Activated gamma-delta T cell treated with Interleukin-2 at 50 U/mL for 16 hours (primary cell): ENCODE data around the gene HINFP.
A peak's percentile ranks its signal among the peaks of the same experiment; 100 is the strongest.
"Not testable (repeated sequence)": the region's sequence is repeated elsewhere in the genome, so short reads cannot be mapped to it uniquely, and the experiment has no call there.

ENCODE experiments used
- DNase-seq: peaks from one replicate; pipeline ENCODE4 v3.0.0-alpha.2; 2020

HINFP gene

GRCh38 chr11:119161871-119162270 lies 40.5 kb downstream of the HINFP start:
- no peak for DNase-seq

DNA sequence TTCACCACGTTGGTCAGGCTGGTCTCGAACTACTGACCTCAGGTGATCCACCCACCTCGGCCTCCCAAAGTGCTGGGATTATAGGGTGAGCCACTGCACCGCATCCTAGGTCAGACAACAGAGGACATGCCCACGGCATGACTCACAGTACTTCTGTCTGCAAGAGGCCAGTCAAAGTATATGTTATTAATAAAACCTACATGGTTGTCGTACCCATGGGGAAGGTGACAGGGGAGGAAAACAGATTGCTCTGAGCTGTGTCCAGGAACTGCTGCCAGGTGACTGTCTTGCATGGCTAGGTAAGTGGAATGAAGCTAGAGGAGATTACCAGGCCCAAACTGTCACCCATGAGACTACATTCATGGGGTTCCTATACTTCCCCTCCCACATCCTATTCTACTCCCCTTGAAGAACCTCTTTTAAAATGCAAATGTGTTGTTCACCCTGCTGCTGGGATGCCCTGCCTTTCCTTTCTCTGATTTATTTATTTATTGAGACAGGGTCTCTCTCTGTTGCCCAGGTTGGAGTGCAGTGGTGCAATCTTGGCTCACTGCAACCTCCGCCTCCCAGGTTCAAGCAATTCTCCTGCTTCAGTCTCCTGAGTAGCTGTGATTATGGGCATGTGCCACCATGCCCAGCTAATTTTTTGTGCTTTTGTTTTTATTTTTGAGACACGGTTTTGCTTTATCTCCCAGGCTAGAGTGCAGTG lies 45.1 kb downstream of the HINFP start:
- DNase-seq: no peak

- DNase-seq: not testable (repeated sequence)
Measured at GRCh38 chr11:119167077-119167458, 45.7 kb downstream of the HINFP start.

GRCh38 chr11:119167933-119168332 lies 46.6 kb downstream of the HINFP start:
- DNase-seq: no peak

GRCh38 chr11:119168471-119169281 lies 47.3 kb downstream of the HINFP start, which contains the start of gene NLRX1:
Gene NLRX1, plus strand, starts transcription at chr11:119168725. Its CDS starts 2,679 bp downstream, at chr11:119171404.
- DNase-seq: peak; percentile 82

GRCh38 chr11:119169282-119169719 lies 47.9 kb downstream of the HINFP start:
- DNase-seq: no peak

- DNase-seq: no peak
Measured at GRCh38 chr11:119172513-119172912, 51.1 kb downstream of the HINFP start.

DNA sequence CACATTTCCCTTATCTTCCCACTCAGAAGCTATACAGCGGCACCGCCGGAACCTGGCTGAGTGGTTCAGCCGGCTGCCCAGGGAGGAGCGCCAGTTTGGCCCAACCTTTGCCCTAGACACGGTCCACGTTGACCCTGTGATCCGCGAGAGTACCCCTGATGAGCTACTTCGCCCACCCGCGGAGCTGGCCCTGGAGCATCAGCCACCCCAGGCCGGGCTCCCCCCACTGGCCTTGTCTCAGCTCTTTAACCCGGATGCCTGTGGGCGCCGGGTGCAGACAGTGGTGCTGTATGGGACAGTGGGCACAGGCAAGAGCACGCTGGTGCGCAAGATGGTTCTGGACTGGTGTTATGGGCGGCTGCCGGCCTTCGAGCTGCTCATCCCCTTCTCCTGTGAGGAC lies 52.1 kb downstream of the HINFP start:
- DNase-seq: no peak

- DNase-seq: no peak
Measured at GRCh38 chr11:119175493-119176077, 54.2 kb downstream of the HINFP start.

DNA sequence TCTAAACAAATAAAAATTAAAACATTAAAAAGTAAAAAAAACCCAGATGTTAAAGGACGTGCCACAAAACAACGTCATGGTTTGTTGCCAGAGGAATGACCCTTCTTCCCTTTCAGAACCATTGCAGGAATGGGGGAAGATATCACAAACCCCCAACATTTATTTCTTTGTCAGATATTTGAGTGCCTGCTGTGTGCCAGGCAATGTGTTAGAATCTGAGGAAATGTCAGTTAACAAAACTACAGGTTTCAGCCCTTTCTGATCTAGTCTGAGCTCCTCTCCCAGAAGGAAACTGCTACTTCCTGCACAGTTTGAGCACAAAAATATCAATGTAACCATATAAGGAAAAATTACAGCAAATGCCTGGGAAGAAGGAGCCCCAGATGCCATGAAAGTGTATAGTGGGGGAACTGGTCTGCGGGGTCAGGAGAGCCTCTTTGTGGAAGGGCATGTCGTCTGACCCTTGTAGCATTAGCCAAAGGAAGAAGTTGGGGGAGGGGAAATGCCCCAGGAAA lies 56.8 kb downstream of the HINFP start:
- no peak for DNase-seq

- DNase-seq: no peak
Measured at GRCh38 chr11:119179342-119179741, 58.0 kb downstream of the HINFP start.

GRCh38 chr11:119179983-119180382 lies 58.6 kb downstream of the HINFP start:
- no peak for DNase-seq

GRCh38 chr11:119180729-119181676 lies 59.6 kb downstream of the HINFP start:
- DNase-seq: no peak

- no peak for DNase-seq
Measured at GRCh38 chr11:119181677-119182412, 60.5 kb downstream of the HINFP start.

DNA sequence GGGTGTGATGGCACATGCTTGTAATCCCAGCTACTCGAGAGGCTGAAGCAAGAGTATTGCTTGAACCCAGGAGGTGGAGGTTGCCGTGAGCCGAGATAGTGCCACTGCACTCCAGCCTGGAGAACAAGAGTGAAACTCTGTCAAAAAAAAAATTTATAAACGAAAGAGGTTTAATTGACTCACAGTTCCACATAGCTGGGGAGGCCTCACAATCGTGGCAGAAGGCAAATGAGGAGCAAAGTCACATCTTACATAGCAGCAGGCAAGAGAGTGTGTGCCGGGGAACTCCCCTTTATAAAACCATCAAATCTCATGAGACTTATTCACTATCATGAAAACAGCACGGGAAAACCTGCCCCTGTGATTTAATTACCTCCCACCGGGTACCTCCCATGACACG lies 63.0 kb downstream of the HINFP start:
- not testable (repeated sequence) for DNase-seq
